SK-N-SH treated with all-trans-retinoic acid at 6 μM for 48 hours (cell line): ENCODE data around the gene KATNAL1.

Experiments used
- ARNTL ChIP-seq: fragments of 450-650 bp; formaldehyde crosslinking; IDR thresholded peaks from 2 replicates; pipeline ENCODE4 v1.5.0; 2020; ENCODE audit warnings: low read depth, mild to moderate bottlenecking, moderate library complexity, borderline replicate concordance
- GLIS3 ChIP-seq: fragments of 250-450 bp; sonication (Bioruptor Pico); IDR thresholded peaks from 2 replicates; pipeline ENCODE4 v1.5.0; 2020; ENCODE audit warnings: mild to moderate bottlenecking, moderate library complexity
- PATZ1 ChIP-seq: fragments of 250-450 bp; sonication (Bioruptor Pico); IDR thresholded peaks from 2 replicates; pipeline ENCODE4 v1.8.0; 2020; ENCODE audit warnings: mild to moderate bottlenecking, moderate library complexity, borderline replicate concordance
- PPARA ChIP-seq: fragments of 250-450 bp; sonication (Bioruptor Pico); IDR thresholded peaks from 2 replicates; pipeline ENCODE4 v1.5.0; 2020; ENCODE audit warnings: mild to moderate bottlenecking, borderline replicate concordance
- RARB ChIP-seq: fragments of 250-450 bp; sonication (Bioruptor Pico); IDR thresholded peaks from 2 replicates; pipeline ENCODE4 v1.8.0; 2021; ENCODE audit warnings: mild to moderate bottlenecking, moderate library complexity
- TOX ChIP-seq: fragments of 250-450 bp; sonication (Bioruptor Pico); IDR thresholded peaks from 2 replicates; pipeline ENCODE4 v1.8.0; 2021; ENCODE audit warnings: mild to moderate bottlenecking, moderate library complexity, borderline replicate concordance
- TSHZ2 ChIP-seq: fragments of 250-450 bp; sonication (Bioruptor Pico); IDR thresholded peaks from 2 replicates; pipeline ENCODE4 v1.5.0; 2020; ENCODE audit warnings: mild to moderate bottlenecking, moderate library complexity
- ZNF70 ChIP-seq: fragments of 450-650 bp; formaldehyde crosslinking; IDR thresholded peaks from 2 replicates; pipeline ENCODE4 v1.5.0; 2020; ENCODE audit warnings: mild to moderate bottlenecking, moderate library complexity
- ZNF8 ChIP-seq: fragments of 450-650 bp; formaldehyde crosslinking; IDR thresholded peaks from 2 replicates; pipeline ENCODE4 v1.5.0; 2020; ENCODE audit warnings: mild to moderate bottlenecking, moderate library complexity
- TF ChIP-seq, protein P1 (sequence below): fragments of 250-450 bp; sonication (Bioruptor Pico); IDR thresholded peaks from 2 replicates; pipeline ENCODE4 v1.5.1; 2021; ENCODE audit warnings: mild to moderate bottlenecking, moderate library complexity
- TF ChIP-seq, protein P2 (sequence below): fragments of 250-450 bp; sonication (Bioruptor Pico); IDR thresholded peaks from 2 replicates; pipeline ENCODE4 v1.5.1; 2020; ENCODE audit warnings: low read depth, mild to moderate bottlenecking, moderate library complexity

GRCh38 chr13:30175166-30175565 lies 132.2 kb downstream of the KATNAL1 start:
- TF ChIP-seq PATZ1 (CRISPR knock-in tag): no peak
- no peak for TF ChIP-seq GLIS3
- no peak for TF ChIP-seq RARB (CRISPR knock-in tag)
- TF ChIP-seq, protein P1, sequence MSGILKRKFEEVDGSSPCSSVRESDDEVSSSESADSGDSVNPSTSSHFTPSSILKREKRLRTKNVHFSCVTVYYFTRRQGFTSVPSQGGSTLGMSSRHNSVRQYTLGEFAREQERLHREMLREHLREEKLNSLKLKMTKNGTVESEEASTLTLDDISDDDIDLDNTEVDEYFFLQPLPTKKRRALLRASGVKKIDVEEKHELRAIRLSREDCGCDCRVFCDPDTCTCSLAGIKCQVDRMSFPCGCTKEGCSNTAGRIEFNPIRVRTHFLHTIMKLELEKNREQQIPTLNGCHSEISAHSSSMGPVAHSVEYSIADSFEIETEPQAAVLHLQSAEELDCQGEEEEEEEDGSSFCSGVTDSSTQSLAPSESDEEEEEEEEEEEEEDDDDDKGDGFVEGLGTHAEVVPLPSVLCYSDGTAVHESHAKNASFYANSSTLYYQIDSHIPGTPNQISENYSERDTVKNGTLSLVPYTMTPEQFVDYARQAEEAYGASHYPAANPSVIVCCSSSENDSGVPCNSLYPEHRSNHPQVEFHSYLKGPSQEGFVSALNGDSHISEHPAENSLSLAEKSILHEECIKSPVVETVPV (CRISPR knock-in tag): no peak
- TF ChIP-seq ZNF70 (CRISPR knock-in tag): no peak
- TF ChIP-seq TSHZ2: no peak
- TF ChIP-seq, protein P2, sequence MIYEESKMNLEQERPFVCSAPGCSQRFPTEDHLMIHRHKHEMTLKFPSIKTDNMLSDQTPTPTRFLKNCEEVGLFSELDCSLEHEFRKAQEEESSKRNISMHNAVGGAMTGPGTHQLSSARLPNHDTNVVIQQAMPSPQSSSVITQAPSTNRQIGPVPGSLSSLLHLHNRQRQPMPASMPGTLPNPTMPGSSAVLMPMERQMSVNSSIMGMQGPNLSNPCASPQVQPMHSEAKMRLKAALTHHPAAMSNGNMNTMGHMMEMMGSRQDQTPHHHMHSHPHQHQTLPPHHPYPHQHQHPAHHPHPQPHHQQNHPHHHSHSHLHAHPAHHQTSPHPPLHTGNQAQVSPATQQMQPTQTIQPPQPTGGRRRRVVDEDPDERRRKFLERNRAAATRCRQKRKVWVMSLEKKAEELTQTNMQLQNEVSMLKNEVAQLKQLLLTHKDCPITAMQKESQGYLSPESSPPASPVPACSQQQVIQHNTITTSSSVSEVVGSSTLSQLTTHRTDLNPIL (CRISPR knock-in tag): no peak
- TF ChIP-seq ZNF8 (CRISPR knock-in tag): no peak
- TF ChIP-seq TOX (CRISPR knock-in tag): no peak
- TF ChIP-seq PPARA: no peak
- TF ChIP-seq ARNTL (CRISPR knock-in tag): no peak
